ENCODE measurements around the gene PORCN. TPM values are rescaled to one million over a fixed set of nuclear protein-coding genes. Genes with fewer than 3 reads are reported as not detected.

Gene PORCN
- total and polyA plus RNA-seq, 2 of the 4 experiments (the other 2 are of a cell fraction) = 4.1 to 10.1 TPM

GRCh38 chrX:48468693-48469691 lies 39.8 kb upstream of the PORCN start:
- POLR2A ChIA-PET (ENCODE audit: unreplicated experiment) = no interaction called here
- Histone ChIP-seq H2BK5ac (ENCODE audit: low read depth, low read length, poor library complexity, severe bottlenecking) (no peak overlapping the region), H3K79me1 (ENCODE audit: low read depth in 1 of 2, low read length in 2 of 2) (no peaks in the 10 kb centered on the region), H2AK9ac (replicated peaks; ENCODE audit: low read depth, low read length, poor library complexity) (no peak overlapping the region), H3K4me3 (ENCODE audit: insufficient read depth, low read depth, low read length) (no peak overlapping the region), H3K9me3 (ENCODE audit: control insufficient read depth, insufficient read depth, low read length) (no peaks in the 10 kb centered on the region), H3K4ac (ENCODE audit: low read depth, low read length) (no peak overlapping the region), H3K4me1 (ENCODE audit: control insufficient read depth, insufficient read depth, low read length) (peaks cover 12% of the 10 kb centered on the region; the same call in 1 of the 2 replicates), H2BK120ac (ENCODE audit: low read depth, low read length) (no peak overlapping the region), H3K4me2 (ENCODE audit: low read depth, low read length) (no peak overlapping the region; the same call in 1 of the 2 replicates), H4K91ac (ENCODE audit: insufficient read depth, low read depth, low read length) (peak overlapping the region; percentile 32; the same call in 1 of the 2 replicates), H4K5ac (ENCODE audit: low read depth, low read length) (no peak overlapping the region), H2BK20ac (ENCODE audit: low read depth, low read length) (no peak overlapping the region), H3K36me3 (ENCODE audit: control insufficient read depth, insufficient read depth, low read length) (no peaks in the 10 kb centered on the region), H3K27ac (ENCODE audit: insufficient read depth, low read length) (no peak overlapping the region), H3K27me3 (ENCODE audit: control insufficient read depth, insufficient read depth, low read length) (peaks cover 4% of the 10 kb centered on the region; the same call in 1 of the 2 replicates), H3K56ac (ENCODE audit: extremely low read depth, insufficient read depth, low read length) (no peak overlapping the region), H3K14ac (replicated peaks; ENCODE audit: low read depth, low read length) (no peak overlapping the region), H3K18ac (ENCODE audit: low read depth, low read length) (no peak overlapping the region), H4K8ac (ENCODE audit: low read depth in 2 of 2, low read length in 2 of 2) (no peak overlapping the region; a peak in 2 of 4 replicates), H3K9ac (ENCODE audit: low read depth, low read length) (no peak overlapping the region), H3K23ac (ENCODE audit: low read depth, low read length) (no peak overlapping the region), H4K20me1 (ENCODE audit: insufficient read depth, low read length) (no peaks in the 10 kb centered on the region), H2AFZ (replicated peaks; ENCODE audit: low read length, poor library complexity) (peak overlapping the region; percentile 34), H3K9me1 (ENCODE audit: insufficient read depth, low read length) (peaks cover 5% of the 10 kb centered on the region; the same call in 1 of the 2 replicates), H2BK15ac (ENCODE audit: low read depth, low read length) (no peak overlapping the region), H2AK5ac (ENCODE audit: low read depth, low read length) (no peak overlapping the region; the same call in 1 of the 2 replicates)
- DNase-seq = no peak
- in situ Hi-C loops (cut with MboI; ENCODE audit: low sequenced_read_pairs) (no loop called here), dilution Hi-C loops (cut with HindIII; ENCODE audit: low sequenced_read_pairs, unreplicated experiment) (no loop called here), intact Hi-C loops (cut with micrococcal nuclease) (no loop called here)
- CTCF ChIA-PET = interaction anchor here (0.5 to 0.6 kb wide), 2 partner anchors 18 to 25 kb away, joined by 3 to 4 read pairs; no protein-coding TSS in a partner anchor
- no TSS peak for BruUV-seq (replicated peaks)
- ATAC-seq (ENCODE audit: low read depth) = no peak
- WGBS, 2 experiments (ENCODE audit: extremely low coverage in 2 of 2, insufficient read length in 1 of 2) = 31% methylated on average over 3 of the region's 23 CpGs; no CpG with 5 or more reads in 1 of the 2 experiments
- no peak for TF ChIP-seq CHD1 (IDR thresholded peaks at IDR 0.05; ENCODE audit: low read depth, low read length)
- no peak for TF ChIP-seq POLR2A (IDR thresholded peaks at IDR 0.05; ENCODE audit: low read depth, low read length)
- TF ChIP-seq RAD21 (IDR thresholded peaks at IDR 0.05; ENCODE audit: low read length) = no peak
- TF ChIP-seq RFX5 (IDR thresholded peaks at IDR 0.05; ENCODE audit: low read depth, low read length) = no peak
- no peak for TF ChIP-seq CTCF (conservative IDR thresholded peaks at IDR 0.05; ENCODE audit: low read depth, low read length)
- no peak for TF ChIP-seq ELK1 (IDR thresholded peaks at IDR 0.05; ENCODE audit: borderline replicate concordance, low read depth, low read length)
- no peak for TF ChIP-seq MXI1 (IDR thresholded peaks at IDR 0.05; ENCODE audit: borderline replicate concordance, low read depth, low read length)
- TF ChIP-seq RCOR1 (IDR thresholded peaks at IDR 0.05; ENCODE audit: insufficient replicate concordance, low read length) = no peak
- no peak for TF ChIP-seq CEBPB (IDR thresholded peaks at IDR 0.05; ENCODE audit: low read depth, low read length)
- no peak for TF ChIP-seq FOS (IDR thresholded peaks at IDR 0.05; ENCODE audit: low read depth, low read length)
- TF ChIP-seq USF2 (IDR thresholded peaks at IDR 0.05; ENCODE audit: low read depth, low read length) = no peak
- TF ChIP-seq SMC3 (IDR thresholded peaks at IDR 0.05; ENCODE audit: low read depth, low read length) = no peak
- no peak for TF ChIP-seq MAZ (IDR thresholded peaks at IDR 0.05; ENCODE audit: borderline replicate concordance, low read depth, low read length)
